HepG2 (cell line): ENCODE measurements around the gene GPR15LG. TPM values are rescaled to one million over a fixed set of nuclear protein-coding genes. Genes with fewer than 3 reads are reported as not detected.

Source experiments
- ATAC-seq: fragments of 200-7000 bp; cut with Tn5 transposase; 3 replicates; pipeline ENCODE4 v1.9.1; 2020; ENCODE audit warnings: mild to moderate bottlenecking, moderate library complexity
- BruUV-seq: library from RNA; stranded (reverse); fragments of 400-500 nt; replicated peaks from 2 replicates; lab custom pipeline; 2021; lab: Mats Ljungman, UMichigan
- CTCF ChIA-PET: fragments of 300-600 bp; formaldehyde crosslinking; extraction: SDS; loops from one replicate; lab custom pipeline; 2021; ENCODE audit warnings: low total read pairs, inconsistent platforms, low intra/inter-chr PET ratio; lab: Yijun Ruan, JAX
- POLR2A ChIA-PET: fragments of 350-600 bp; sonication (Branson Sonifier 250); formaldehyde crosslinking; loops from one replicate; lab custom pipeline; 2020; ENCODE audit warnings: antibody characterized with exemption, inconsistent platforms; lab: Yijun Ruan, JAX
- DNase-seq: peaks from one replicate; pipeline ENCODE4 v3.0.0-alpha.2; 2015; ENCODE audit warnings: low spot score
- FAIRE-seq: peaks from 3 replicates; lab custom pipeline; 2011; peaks lifted over from hg19 to GRCh38; lab: Jason Lieb, UNC
- H2AFZ ChIP-seq: one replicate; pipeline ENCODE4 v1.6.1; 2011; ENCODE audit warnings: low read length, inconsistent platforms
- H3K27ac ChIP-seq: fragments of 300-600 bp; 3 replicates; pipeline ENCODE4 v1.8.0; 2011; ENCODE audit warnings: mixed run types, mild to moderate bottlenecking, mixed read lengths, low read length, inconsistent platforms; ENCODE audit not compliant: insufficient read depth; ENCODE audit errors: extremely low read length
- H3K27me3 ChIP-seq, 2 experiments: fragments of 200-600 bp in 1 of 2; 2 replicates in 1 of 2; 3 replicates in 1 of 2; pipeline versions ENCODE4 v1.6.0 to v1.8.0; 2011; ENCODE audit warnings: low read length in 2 of 2, mild to moderate bottlenecking in 2 of 2, moderate library complexity in 2 of 2, inconsistent platforms in 1 of 2; ENCODE audit not compliant: insufficient read depth in 2 of 2, control insufficient read depth in 1 of 2
- H3K36me3 ChIP-seq, 2 experiments: fragments of 200-600 bp in 1 of 2; replicated peaks in 1 of 2; 2 replicates in 1 of 2; 3 replicates in 1 of 2; pipeline versions ENCODE4 v1.5.1 to v1.8.0; 2011; ENCODE audit warnings: low read length in 2 of 2, inconsistent platforms in 1 of 2; ENCODE audit not compliant: insufficient read depth in 2 of 2, control insufficient read depth in 1 of 2
- H3K4me1 ChIP-seq: 2 replicates; pipeline ENCODE4 v1.5.1; 2012; ENCODE audit warnings: low read length, inconsistent platforms; ENCODE audit not compliant: insufficient read depth
- H3K4me2 ChIP-seq: 2 replicates; pipeline ENCODE4 v1.6.0; 2011; ENCODE audit warnings: low read depth, low read length, inconsistent platforms
- H3K4me3 ChIP-seq, 3 experiments: fragments of 200-600 bp in 1 of 3; sonication (generic), shearing (Covaris generic) in 1 of 3; replicated peaks in 1 of 3; 2 replicates each; pipeline ENCODE4 v1.5.1; 2011 to 2016; ENCODE audit warnings: low read length in 3 of 3, inconsistent platforms in 2 of 3, low read depth in 2 of 3, mild to moderate bottlenecking in 2 of 3, control low read depth in 1 of 3, mixed read lengths in 1 of 3; ENCODE audit not compliant: insufficient read depth in 1 of 3
- H3K79me2 ChIP-seq: one replicate; pipeline ENCODE4 v1.6.1; 2011; ENCODE audit warnings: low read length, inconsistent platforms; ENCODE audit not compliant: insufficient read depth
- H3K9ac ChIP-seq: 2 replicates; pipeline ENCODE4 v1.6.0; 2011; ENCODE audit warnings: mild to moderate bottlenecking, low read depth, low read length, inconsistent platforms; ENCODE audit not compliant: insufficient read depth
- H3K9me3 ChIP-seq: 2 replicates; pipeline ENCODE4 v1.5.1; 2012; ENCODE audit warnings: mild to moderate bottlenecking, low read length
- H4K20me1 ChIP-seq: 2 replicates; pipeline ENCODE4 v1.6.0; 2011; ENCODE audit warnings: inconsistent platforms, mild to moderate bottlenecking, low read length, moderate library complexity; ENCODE audit not compliant: insufficient read depth
- BRD4 ChIP-seq: sonication (generic); formaldehyde crosslinking; IDR thresholded peaks from 2 replicates; pipeline ENCODE4 v1.4.0; 2020; ENCODE audit warnings: missing genetic modification reagents
- CAMTA2 ChIP-seq: sonication (generic); formaldehyde crosslinking; IDR thresholded peaks from 2 replicates; pipeline ENCODE4 v1.4.0; 2020; ENCODE audit warnings: mild to moderate bottlenecking, missing genetic modification reagents, borderline replicate concordance
- EZH2 ChIP-seq: conservative IDR thresholded peaks from 2 replicates; pipeline ENCODE4 v1.6.1; 2012; ENCODE audit warnings: mild to moderate bottlenecking, low read depth, low read length, moderate library complexity
- FOXK2 ChIP-seq: fragments of 450-650 bp; IDR thresholded peaks from 2 replicates; pipeline ENCODE4 v1.6.1; 2016
- IRF9 ChIP-seq: sonication (generic); formaldehyde crosslinking; IDR thresholded peaks from 2 replicates; pipeline ENCODE4 v1.8.0; 2022; ENCODE audit warnings: missing genetic modification reagents, mild to moderate bottlenecking, borderline replicate concordance
- U2AF1 ChIP-seq: fragments of 200-400 bp; formaldehyde crosslinking; optimal IDR thresholded peaks from 2 replicates; pipeline ENCODE3; 2017; ENCODE audit warnings: mild to moderate bottlenecking, low read depth, low read length
- ZNF407 ChIP-seq: sonication (generic); formaldehyde crosslinking; IDR thresholded peaks from one replicate; pipeline ENCODE4 v1.5.1; 2020; ENCODE audit warnings: mild to moderate bottlenecking, missing genetic modification reagents; ENCODE audit errors: not compliant biosample characterization
- ZNF446 ChIP-seq: sonication (generic); formaldehyde crosslinking; IDR thresholded peaks from 2 replicates; pipeline ENCODE4 v1.5.0; 2020; ENCODE audit warnings: mild to moderate bottlenecking, missing genetic modification reagents
- ZNF607 ChIP-seq: sonication (generic); formaldehyde crosslinking; IDR thresholded peaks from 2 replicates; pipeline ENCODE4 v1.5.1; 2020; ENCODE audit warnings: missing genetic modification reagents, mild to moderate bottlenecking, borderline replicate concordance
- ZNF672 ChIP-seq: sonication (generic); formaldehyde crosslinking; IDR thresholded peaks from 2 replicates; pipeline ENCODE4 v1.8.1; 2022; ENCODE audit warnings: missing genetic modification reagents
- ZNF776 ChIP-seq: sonication (generic); formaldehyde crosslinking; IDR thresholded peaks from 2 replicates; pipeline ENCODE4 v1.4.0; 2020; ENCODE audit warnings: mild to moderate bottlenecking, missing genetic modification reagents
- ZSCAN30 ChIP-seq: sonication (generic); formaldehyde crosslinking; IDR thresholded peaks from 2 replicates; pipeline ENCODE4 v1.5.0; 2020; ENCODE audit warnings: mild to moderate bottlenecking, missing genetic modification reagents
- ZSCAN9 ChIP-seq: IDR thresholded peaks from 2 replicates; pipeline ENCODE4 v1.6.1; 2016; ENCODE audit warnings: borderline replicate concordance
- ZZZ3 ChIP-seq: sonication (generic); formaldehyde crosslinking; IDR thresholded peaks from 2 replicates; pipeline ENCODE4 v1.4.0; 2020; ENCODE audit warnings: missing genetic modification reagents, mild to moderate bottlenecking, borderline replicate concordance
- WGBS: methylation state at CpG from one replicate; pipeline ENCODE4 v1.1.6; 2017; ENCODE audit warnings: low lambda C conversion rate; 5-methylcytosine and 5-hydroxymethylcytosine counted together
- in situ Hi-C: cut with HindIII; loops from 2 replicates; pipeline ENCODE4 v1.10.0; 2017; ENCODE audit warnings: low pct_unique_long_range_greater_than_20kb; ENCODE audit not compliant: extremely low pct_ligation_motif_present
- intact Hi-C: fragments of 100-400 bp; cut with micrococcal nuclease; formaldehyde crosslinking; loops from one replicate; pipeline ENCODE4 v1.10.0; 2022; ENCODE audit not compliant: unreplicated experiment
- polyA plus RNA-seq, 8 experiments: library from polyadenylated mRNA; depleted of rRNA in 3 of 8; stranded (reverse) in 7 of 8; unstranded in 1 of 8; fragments of >200 nt; fragmentation: Illumina TruSeq in 4 of 8; extraction: Trizol in 4 of 8; gene quantifications; 2 replicates each; pipeline versions ENCODE4 v1.2.1 to v1.2.3, GENCODE V29; 2011 to 2016; ENCODE audit warnings: low read depth in 4 of 8, missing spikeins in 1 of 8, mixed read lengths in 1 of 8; ENCODE audit not compliant: insufficient read depth in 1 of 8
- total RNA-seq, 5 experiments: library from RNA; depleted of rRNA; stranded (reverse); fragments of >200 nt; fragmentation: Illumina TruSeq; extraction: Trizol; gene quantifications; 2 replicates each; pipeline ENCODE4 v1.2.3, GENCODE V29; 2016; ENCODE audit warnings: low read depth in 1 of 5

GPR15LG gene
- total and polyA plus RNA-seq, 2 of the 13 experiments (the other 11 are each of a cell fraction or from before 2014, with no cell fraction given), result not detected

GRCh38 chr10:84224411-84225028 lies 50.9 kb downstream of the GPR15LG start (continued):
- TF ChIP-seq ZNF407 (CRISPR knock-in tag), result no peak

- H4K20me1 ChIP-seq, result no peaks in the 10 kb centered on the region
- H3K9me3 ChIP-seq, result no peaks in the 10 kb centered on the region
- H3K4me2 ChIP-seq, result no peak within 1 kb of the TSS
- ChIA-PET POLR2A (no interaction called here), CTCF (no interaction called here)
- ATAC-seq (no peak), FAIRE-seq (no peak), DNase-seq (no peak)
- in situ Hi-C loops (no loop called here), intact Hi-C loops (no loop called here)
- no peak within 1 kb of the TSS for H3K27ac ChIP-seq
- no peak within 1 kb of the TSS for H3K9ac ChIP-seq
- H3K36me3 ChIP-seq, result no peaks in the 10 kb centered on the region
- no peak within 1 kb of the TSS for H3K4me3 ChIP-seq
- no peaks in the 10 kb centered on the region for H3K79me2 ChIP-seq
- WGBS, result 8% methylated on average over 6 of the region's 6 CpGs
- BruUV-seq, result no TSS peak
- no peaks in the 10 kb centered on the region for H3K27me3 ChIP-seq
- H2AFZ ChIP-seq, result no peak within 1 kb of the TSS
- H3K4me1 ChIP-seq, result no peaks in the 10 kb centered on the region
- no peak for TF ChIP-seq ZNF672 (CRISPR knock-in tag)
- no peak for TF ChIP-seq BRD4 (CRISPR knock-in tag)
- TF ChIP-seq ZNF607 (CRISPR knock-in tag), result no peak
- no peak for TF ChIP-seq IRF9 (CRISPR knock-in tag)
- TF ChIP-seq ZZZ3, result no peak
- TF ChIP-seq ZSCAN9, result no peak
- no peak for TF ChIP-seq ZNF446 (CRISPR knock-in tag)
- TF ChIP-seq U2AF1, result no peak
- TF ChIP-seq ZNF776 (CRISPR knock-in tag), result no peak
- TF ChIP-seq ZSCAN30 (CRISPR knock-in tag), result no peak
- no peak for TF ChIP-seq FOXK2
- TF ChIP-seq CAMTA2 (CRISPR knock-in tag), result no peak
- no peak for TF ChIP-seq EZH2
These were observed 52.0 kb downstream of the GPR15LG start, which contains the start of gene LRIT2 for GRCh38 chr10:84225427-84226173. Gene LRIT2, minus strand, starts transcription at chr10:84225544. Its CDS starts 24 bp downstream, at chr10:84225520.
